Measurements from ENCODE around the gene DNM3.

Gene DNM3

GRCh38 chr1:172089768-172090510 lies 248.6 kb downstream of the DNM3 start:
- TF ChIP-seq CTCF (IDR thresholded peaks at IDR 0.05; ENCODE audit: low read depth, low read length, missing control alignments) = peak; percentile 79
- DNase-seq (ENCODE audit: low read depth) = peak; percentile 25
- no peak overlapping the region for H3K4me3 ChIP-seq (ENCODE audit: low read depth, low read length)

- DNase-seq (ENCODE audit: low read depth) = no peak
- H3K4me3 ChIP-seq (ENCODE audit: low read depth, low read length) = no peak overlapping the region
- no peak for TF ChIP-seq CTCF (IDR thresholded peaks at IDR 0.05; ENCODE audit: low read depth, low read length, missing control alignments)
Measured at GRCh38 chr1:172090511-172090817, 249.2 kb downstream of the DNM3 start.

GRCh38 chr1:172095846-172096245 lies 254.5 kb downstream of the DNM3 start:
- no peak for DNase-seq (ENCODE audit: low read depth)
- H3K4me3 ChIP-seq (ENCODE audit: low read depth, low read length) = no peak overlapping the region
- no peak for TF ChIP-seq CTCF (IDR thresholded peaks at IDR 0.05; ENCODE audit: low read depth, low read length, missing control alignments)

- no peak overlapping the region for H3K4me3 ChIP-seq (ENCODE audit: low read depth, low read length)
- TF ChIP-seq CTCF (IDR thresholded peaks at IDR 0.05; ENCODE audit: low read depth, low read length, missing control alignments) = no peak
- DNase-seq (ENCODE audit: low read depth) = no peak
Measured at GRCh38 chr1:172105230-172105629, 263.9 kb downstream of the DNM3 start.

- TF ChIP-seq CTCF (IDR thresholded peaks at IDR 0.05; ENCODE audit: low read depth, low read length, missing control alignments) = no peak
- DNase-seq (ENCODE audit: low read depth) = no peak
- H3K4me3 ChIP-seq (ENCODE audit: low read depth, low read length) = no peak overlapping the region
Measured at GRCh38 chr1:172107316-172107975, 266.1 kb downstream of the DNM3 start.

GRCh38 chr1:172108161-172108893 lies 267.0 kb downstream of the DNM3 start:
- DNase-seq (ENCODE audit: low read depth) = no peak
- no peak overlapping the region for H3K4me3 ChIP-seq (ENCODE audit: low read depth, low read length)
- no peak for TF ChIP-seq CTCF (IDR thresholded peaks at IDR 0.05; ENCODE audit: low read depth, low read length, missing control alignments)
